Lower leg skin (tissue), 4 donors: ENCODE measurements around the gene CD1D. TPM values are rescaled to one million over a fixed set of nuclear protein-coding genes. Genes with fewer than 3 reads are reported as not detected.
A peak's percentile ranks its signal among the peaks of the same experiment; 100 is the strongest.

Source experiments
- DNase-seq, 2 donors: peaks; one replicate each; pipeline ENCODE4 v3.0.0-alpha.2; 2019; ENCODE audit warnings: low spot score in 2 of 2
- H3K4me3 ChIP-seq: fragments of 200-600 bp; sonication (generic); 2 replicates; pipeline ENCODE4 v1.5.1; 2017; ENCODE audit warnings: mild to moderate bottlenecking, low read depth; ENCODE audit not compliant: poor library complexity, severe bottlenecking
- CTCF ChIP-seq, 3 donors: fragments of 450-650 bp; IDR thresholded peaks; one replicate each; pipeline ENCODE4 v1.5.1; 2016; ENCODE audit warnings: antibody characterized with exemption in 3 of 3, mild to moderate bottlenecking in 3 of 3, moderate library complexity in 2 of 3
- POLR2A ChIP-seq, 2 donors: fragments of 450-650 bp; IDR thresholded peaks; one replicate each; pipeline ENCODE4 v1.6.1; 2016 to 2017; ENCODE audit warnings: antibody characterized with exemption in 2 of 2, mild to moderate bottlenecking in 1 of 2, moderate library complexity in 1 of 2
- WGBS, 2 donors: methylation state at CpG; one replicate each; pipeline ENCODE4 v1.1.5; 2018; 5-methylcytosine and 5-hydroxymethylcytosine counted together
- intact Hi-C: fragments of 100-400 bp; cut with DNase I; formaldehyde crosslinking; loops from one replicate; pipeline ENCODE4 v1.15.0; 2023; ENCODE audit warnings: low total_unique reads
- total RNA-seq, 4 donors: library from RNA; depleted of rRNA; stranded (reverse); fragments of >200 nt; gene quantifications; one replicate each; pipeline ENCODE4 v1.1.0, GENCODE V29; 2016

The CD1D gene
- total RNA-seq, 4 donors from 2014 or later = 0.12 to 0.46 (median 0.36) TPM; not detected in 1

- DNase-seq = no peak
- intact Hi-C loops = no loop called here
- TF ChIP-seq CTCF (IDR thresholded peaks at IDR 0.05) (no peak), POLR2A (IDR thresholded peaks at IDR 0.05) (no peak)
- no peak overlapping the region for H3K4me3 ChIP-seq
- 69 to 80% methylated on average over 2 of the region's 2 CpGs for WGBS, 2 donors
Observed at GRCh38 chr1:158146739-158147138, 34.0 kb upstream of the CD1D start.

- no peak for DNase-seq
- 44 to 45% methylated on average over 2 of the region's 2 CpGs for WGBS, 2 donors
- H3K4me3 ChIP-seq = no peak overlapping the region
- intact Hi-C loops = no loop called here
- no peak for TF ChIP-seq CTCF (IDR thresholded peaks at IDR 0.05)
- TF ChIP-seq POLR2A (IDR thresholded peaks at IDR 0.05) = no peak
Observed at GRCh38 chr1:158147401-158147800, 33.3 kb upstream of the CD1D start.

- intact Hi-C loops = no loop called here
- TF ChIP-seq POLR2A (IDR thresholded peaks at IDR 0.05) (no peak), CTCF (IDR thresholded peaks at IDR 0.05) (no peak)
- whole genome bisulfite sequencing, 2 donors = 80 to 97% methylated on average over 3 of the region's 3 CpGs
- no peak overlapping the region for H3K4me3 ChIP-seq
- no peak for DNase-seq
Observed at GRCh38 chr1:158147869-158148268, 32.8 kb upstream of the CD1D start.

- 67 to 72% methylated on average over 1 of the region's 1 CpG for WGBS, 2 donors
- TF ChIP-seq CTCF (IDR thresholded peaks at IDR 0.05) (no peak), POLR2A (IDR thresholded peaks at IDR 0.05) (no peak)
- H3K4me3 ChIP-seq = no peak overlapping the region
- intact Hi-C loops = no loop called here
- DNase-seq = no peak
Observed at GRCh38 chr1:158148468-158148867, 32.2 kb upstream of the CD1D start.

- 40% methylated on average over 8 of the region's 8 CpGs for WGBS, 2 donors
- no peak for TF ChIP-seq POLR2A (IDR thresholded peaks at IDR 0.05)
- TF ChIP-seq CTCF (IDR thresholded peaks at IDR 0.05) = no peak
- intact Hi-C loops = no loop called here
- DNase-seq = no peak
- no peak overlapping the region for H3K4me3 ChIP-seq
Observed at GRCh38 chr1:158149175-158149574, 31.5 kb upstream of the CD1D start.

GRCh38 chr1:158149577-158150269 is 31.0 kb upstream of the CD1D start:
- intact Hi-C loops = no loop called here
- no peak for TF ChIP-seq CTCF (IDR thresholded peaks at IDR 0.05)
- no peak for TF ChIP-seq POLR2A (IDR thresholded peaks at IDR 0.05)
- H3K4me3 ChIP-seq = no peak overlapping the region
- peak; percentile 92 to 98 for DNase-seq
- 5 to 10% methylated on average over 31 of the region's 31 CpGs for WGBS, 2 donors
